ENCODE data around the gene BMP6. TPM values are rescaled to one million over a fixed set of nuclear protein-coding genes. Genes with fewer than 3 reads are reported as not detected.
"Not testable (repeated sequence)": the region's sequence is repeated elsewhere in the genome, so short reads cannot be mapped to it uniquely, and the experiment has no call there.

The BMP6 gene
- total and polyA plus RNA-seq, 9 donors = 0.51 to 2.4 (median 1.4) TPM

GRCh38 chr6:7888587-7889357 lies 162.9 kb downstream of the BMP6 start:
- Histone ChIP-seq H3K4me3 (ENCODE audit: low read length) (no peak overlapping the region), H3K9me3 (replicated peaks; ENCODE audit: control insufficient read depth, low read depth, low read length) (no peaks in the 10 kb centered on the region), H3K27me3 (ENCODE audit: control insufficient read depth, insufficient read depth, low read length) (no peaks in the 10 kb centered on the region), H3K36me3 (ENCODE audit: control insufficient read depth, insufficient read depth, low read length) (peaks cover 90% of the 10 kb centered on the region), H3K4me1 (ENCODE audit: control insufficient read depth, insufficient read depth, low read length) (no peaks in the 10 kb centered on the region), H3K27ac (ENCODE audit: low read length) (no peak overlapping the region)
- DNase-seq = no peak
- 90% methylated on average over 22 of the region's 25 CpGs for WGBS (ENCODE audit: insufficient coverage)

- WGBS (ENCODE audit: insufficient coverage) = 61% methylated on average over 12 of the region's 15 CpGs
- no peak overlapping the region for H3K27ac ChIP-seq (ENCODE audit: low read length)
- no peaks in the 10 kb centered on the region for H3K4me1 ChIP-seq (ENCODE audit: control insufficient read depth, insufficient read depth, low read length)
- no peaks in the 10 kb centered on the region for H3K27me3 ChIP-seq (ENCODE audit: control insufficient read depth, insufficient read depth, low read length)
- no peak overlapping the region for H3K4me3 ChIP-seq (ENCODE audit: low read length)
- no peak for DNase-seq
- H3K36me3 ChIP-seq (ENCODE audit: control insufficient read depth, insufficient read depth, low read length) = peaks cover 92% of the 10 kb centered on the region
- H3K9me3 ChIP-seq (replicated peaks; ENCODE audit: control insufficient read depth, low read depth, low read length) = no peaks in the 10 kb centered on the region
Measured at GRCh38 chr6:7891078-7891872, 165.4 kb downstream of the BMP6 start.

GRCh38 chr6:7892367-7892766 lies 166.5 kb downstream of the BMP6 start:
- no CpG with 5 or more reads among the region's 4 CpGs for WGBS (ENCODE audit: insufficient coverage)

GRCh38 chr6:7893342-7893741 lies 167.4 kb downstream of the BMP6 start:
- no peak for DNase-seq
- H3K9me3 ChIP-seq (replicated peaks; ENCODE audit: control insufficient read depth, low read depth, low read length) = no peaks in the 10 kb centered on the region

More at GRCh38 chr6:7892367-7892766, 166.5 kb downstream of the BMP6 start:
- H3K27ac ChIP-seq (ENCODE audit: low read length); H3K4me3 ChIP-seq (ENCODE audit: low read length); H3K9me3 ChIP-seq (replicated peaks; ENCODE audit: control insufficient read depth, low read depth, low read length); H3K27me3 ChIP-seq (ENCODE audit: control insufficient read depth, insufficient read depth, low read length); DNase-seq; H3K4me1 ChIP-seq (ENCODE audit: control insufficient read depth, insufficient read depth, low read length): not testable (repeated sequence)
- peaks cover 87% of the 10 kb centered on the region for H3K36me3 ChIP-seq (ENCODE audit: control insufficient read depth, insufficient read depth, low read length)

GRCh38 chr6:7894262-7895124 lies 168.6 kb downstream of the BMP6 start:
- Histone ChIP-seq H3K4me3 (ENCODE audit: low read length) (no peak overlapping the region), H3K27ac (ENCODE audit: low read length) (no peak overlapping the region), H3K36me3 (ENCODE audit: control insufficient read depth, insufficient read depth, low read length) (peaks cover 85% of the 10 kb centered on the region), H3K9me3 (replicated peaks; ENCODE audit: control insufficient read depth, low read depth, low read length) (no peaks in the 10 kb centered on the region), H3K4me1 (ENCODE audit: control insufficient read depth, insufficient read depth, low read length) (no peaks in the 10 kb centered on the region), H3K27me3 (ENCODE audit: control insufficient read depth, insufficient read depth, low read length) (no peaks in the 10 kb centered on the region)
- peak; percentile 16 for DNase-seq
- 69% methylated on average over 11 of the region's 13 CpGs for WGBS (ENCODE audit: insufficient coverage)

More at GRCh38 chr6:7893342-7893741, 167.4 kb downstream of the BMP6 start:
- 80% methylated on average over 11 of the region's 12 CpGs for WGBS (ENCODE audit: insufficient coverage)
- no peak overlapping the region for H3K4me3 ChIP-seq (ENCODE audit: low read length)
- no peaks in the 10 kb centered on the region for H3K27me3 ChIP-seq (ENCODE audit: control insufficient read depth, insufficient read depth, low read length)
- H3K4me1 ChIP-seq (ENCODE audit: control insufficient read depth, insufficient read depth, low read length) = no peaks in the 10 kb centered on the region
- no peak overlapping the region for H3K27ac ChIP-seq (ENCODE audit: low read length)
- peaks cover 86% of the 10 kb centered on the region for H3K36me3 ChIP-seq (ENCODE audit: control insufficient read depth, insufficient read depth, low read length)

- WGBS (ENCODE audit: insufficient coverage) = 78% methylated on average over 6 of the region's 7 CpGs
- no peaks in the 10 kb centered on the region for H3K9me3 ChIP-seq (replicated peaks; ENCODE audit: control insufficient read depth, low read depth, low read length)
- H3K4me1 ChIP-seq (ENCODE audit: control insufficient read depth, insufficient read depth, low read length) = no peaks in the 10 kb centered on the region
- no peaks in the 10 kb centered on the region for H3K27me3 ChIP-seq (ENCODE audit: control insufficient read depth, insufficient read depth, low read length)
- no peak overlapping the region for H3K27ac ChIP-seq (ENCODE audit: low read length)
- H3K36me3 ChIP-seq (ENCODE audit: control insufficient read depth, insufficient read depth, low read length) = peaks cover 85% of the 10 kb centered on the region
- no peak for DNase-seq
- H3K4me3 ChIP-seq (ENCODE audit: low read length) = no peak overlapping the region
Measured at GRCh38 chr6:7895125-7895423, 169.2 kb downstream of the BMP6 start.

- 92% methylated on average over 2 of the region's 6 CpGs for WGBS (ENCODE audit: insufficient coverage)
- DNase-seq = no peak
- H3K4me3 ChIP-seq (ENCODE audit: low read length) = no peak overlapping the region
- peaks cover 87% of the 10 kb centered on the region for H3K36me3 ChIP-seq (ENCODE audit: control insufficient read depth, insufficient read depth, low read length)
- H3K9me3 ChIP-seq (replicated peaks; ENCODE audit: control insufficient read depth, low read depth, low read length) = no peaks in the 10 kb centered on the region
- no peaks in the 10 kb centered on the region for H3K27me3 ChIP-seq (ENCODE audit: control insufficient read depth, insufficient read depth, low read length)
- no peaks in the 10 kb centered on the region for H3K4me1 ChIP-seq (ENCODE audit: control insufficient read depth, insufficient read depth, low read length)
- H3K27ac ChIP-seq (ENCODE audit: low read length) = no peak overlapping the region
Measured at GRCh38 chr6:7896465-7896987, 170.6 kb downstream of the BMP6 start.

- Histone ChIP-seq H3K27ac (ENCODE audit: low read length) (no peak overlapping the region), H3K4me3 (ENCODE audit: low read length) (no peak overlapping the region), H3K4me1 (ENCODE audit: control insufficient read depth, insufficient read depth, low read length) (no peaks in the 10 kb centered on the region), H3K36me3 (ENCODE audit: control insufficient read depth, insufficient read depth, low read length) (peaks cover 87% of the 10 kb centered on the region), H3K27me3 (ENCODE audit: control insufficient read depth, insufficient read depth, low read length) (no peaks in the 10 kb centered on the region), H3K9me3 (replicated peaks; ENCODE audit: control insufficient read depth, low read depth, low read length) (no peaks in the 10 kb centered on the region)
- 100% methylated on average over 3 of the region's 9 CpGs for WGBS (ENCODE audit: insufficient coverage)
- no peak for DNase-seq
Measured at GRCh38 chr6:7897461-7898192, 171.7 kb downstream of the BMP6 start.

- H3K27ac ChIP-seq (ENCODE audit: low read length); H3K4me3 ChIP-seq (ENCODE audit: low read length); DNase-seq; H3K9me3 ChIP-seq (replicated peaks; ENCODE audit: control insufficient read depth, low read depth, low read length); H3K4me1 ChIP-seq (ENCODE audit: control insufficient read depth, insufficient read depth, low read length); H3K27me3 ChIP-seq (ENCODE audit: control insufficient read depth, insufficient read depth, low read length): not testable (repeated sequence)
- peaks cover 86% of the 10 kb centered on the region for H3K36me3 ChIP-seq (ENCODE audit: control insufficient read depth, insufficient read depth, low read length)
- 83% methylated on average over 4 of the region's 8 CpGs for WGBS (ENCODE audit: insufficient coverage)
Measured at GRCh38 chr6:7898193-7898586, 172.3 kb downstream of the BMP6 start.

Data from muscle of leg (tissue), 11 donors.